Activated CD4-positive, alpha-beta T cell treated with anti-CD3 and anti-CD28 coated beads, Interleukin-2, amount 50 U/mL, for 48 hours (primary cell): ENCODE measurements around the gene MPPED2.

Source experiments
- DNase-seq, 2 experiments: peaks; one replicate each; pipeline ENCODE4 v3.0.0-alpha.2; 2020

The MPPED2 gene

GRCh38 chr11:30447058-30447640 lies 139.0 kb downstream of the MPPED2 start:
- no peak for DNase-seq

- no peak for DNase-seq
These were observed 139.6 kb downstream of the MPPED2 start for GRCh38 chr11:30446520-30446919.

GRCh38 chr11:30445056-30445455 lies 141.1 kb downstream of the MPPED2 start:
- DNase-seq = no peak

- DNase-seq = no peak
These were observed 145.6 kb downstream of the MPPED2 start for GRCh38 chr11:30440510-30440909.

- no peak for DNase-seq
These were observed 149.4 kb downstream of the MPPED2 start for GRCh38 chr11:30436801-30437200.

GRCh38 chr11:30435488-30435887 lies 150.7 kb downstream of the MPPED2 start:
- no peak for DNase-seq

- DNase-seq = no peak
These were observed 151.3 kb downstream of the MPPED2 start for GRCh38 chr11:30434901-30435300.

GRCh38 chr11:30433831-30434230 lies 152.3 kb downstream of the MPPED2 start:
- no peak for DNase-seq

- DNase-seq = no peak
These were observed 153.4 kb downstream of the MPPED2 start for GRCh38 chr11:30432716-30433115.

GRCh38 chr11:30432178-30432577 lies 154.0 kb downstream of the MPPED2 start:
- no peak for DNase-seq

- no peak for DNase-seq
These were observed 154.9 kb downstream of the MPPED2 start for GRCh38 chr11:30431127-30431814.

- DNase-seq = no peak
These were observed 156.6 kb downstream of the MPPED2 start for GRCh38 chr11:30429550-30429949.

GRCh38 chr11:30426781-30427180 lies 159.4 kb downstream of the MPPED2 start:
- no peak for DNase-seq

- DNase-seq = no peak
These were observed 161.3 kb downstream of the MPPED2 start for GRCh38 chr11:30424844-30425243.

GRCh38 chr11:30424321-30424720 lies 161.8 kb downstream of the MPPED2 start:
- DNase-seq = no peak

GRCh38 chr11:30423886-30424285 lies 162.3 kb downstream of the MPPED2 start:
- DNase-seq = no peak

GRCh38 chr11:30423279-30423648 lies 162.9 kb downstream of the MPPED2 start:
- no peak for DNase-seq

GRCh38 chr11:30422447-30423278 lies 163.5 kb downstream of the MPPED2 start:
- DNase-seq = no peak

GRCh38 chr11:30420233-30420787 lies 165.8 kb downstream of the MPPED2 start:
- no peak for DNase-seq

GRCh38 chr11:30414806-30415205 lies 171.3 kb downstream of the MPPED2 start:
- no peak for DNase-seq

GRCh38 chr11:30414244-30414643 lies 171.9 kb downstream of the MPPED2 start:
- no peak for DNase-seq

GRCh38 chr11:30412509-30412908 lies 173.6 kb downstream of the MPPED2 start:
- no peak for DNase-seq

GRCh38 chr11:30411383-30411782 lies 174.8 kb downstream of the MPPED2 start:
- DNase-seq = no peak
